HL-60 (cell line): ENCODE data around the gene KRTAP10-7.
"Not testable (repeated sequence)": the region's sequence is repeated elsewhere in the genome, so short reads cannot be mapped to it uniquely, and the experiment has no call there.

Experiments
- CTCF ChIP-seq: IDR thresholded peaks from one replicate; pipeline ENCODE4 v1.5.1; 2011; ENCODE audit warnings: low read length, control low read depth, inconsistent platforms; ENCODE audit not compliant: insufficient read depth
- POLR2AphosphoS5 ChIP-seq: IDR thresholded peaks from 2 replicates; pipeline ENCODE4 v1.6.1; 2012; ENCODE audit warnings: low read depth
- TF ChIP-seq, protein P1 (sequence below): IDR thresholded peaks from 2 replicates; pipeline ENCODE4 v1.6.1; 2012; ENCODE audit warnings: low read depth; ENCODE audit not compliant: insufficient replicate concordance

DNA sequence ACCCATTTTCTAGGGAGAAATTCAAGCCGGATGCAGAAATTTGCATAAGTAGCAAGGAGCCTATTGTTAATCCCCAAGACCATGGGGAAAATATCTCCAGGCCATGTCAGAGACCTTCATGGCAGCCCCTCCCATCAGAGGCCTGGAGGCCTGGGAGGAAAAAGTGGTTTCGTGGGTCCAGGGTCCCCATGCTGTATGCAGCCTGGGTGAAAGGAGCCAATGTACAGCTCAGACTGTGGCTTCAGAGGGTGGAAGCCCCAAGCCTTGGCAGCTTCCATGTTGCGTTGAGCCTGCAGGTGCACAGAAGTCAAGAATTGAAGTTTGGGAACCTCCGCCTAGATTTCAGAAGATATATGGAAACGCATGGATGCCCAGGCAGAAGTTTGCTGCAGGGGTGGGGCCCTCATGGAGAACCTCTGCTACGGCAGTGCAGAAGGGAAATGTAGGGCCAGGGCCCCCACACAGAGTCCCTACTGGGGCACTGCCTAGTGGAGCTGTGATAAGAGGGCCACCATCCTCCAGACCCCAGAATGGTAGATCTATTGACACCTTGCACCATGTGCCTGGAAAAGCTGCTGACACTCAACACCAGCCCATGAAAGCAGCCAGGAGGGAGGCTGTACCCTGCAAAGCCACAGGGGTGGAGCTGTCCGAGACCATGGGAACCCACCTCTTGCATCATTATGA is 9.9 kb downstream of the KRTAP10-7 start:
- TF ChIP-seq POLR2AphosphoS5, CTCF: not testable (repeated sequence)
- TF ChIP-seq, protein P1, sequence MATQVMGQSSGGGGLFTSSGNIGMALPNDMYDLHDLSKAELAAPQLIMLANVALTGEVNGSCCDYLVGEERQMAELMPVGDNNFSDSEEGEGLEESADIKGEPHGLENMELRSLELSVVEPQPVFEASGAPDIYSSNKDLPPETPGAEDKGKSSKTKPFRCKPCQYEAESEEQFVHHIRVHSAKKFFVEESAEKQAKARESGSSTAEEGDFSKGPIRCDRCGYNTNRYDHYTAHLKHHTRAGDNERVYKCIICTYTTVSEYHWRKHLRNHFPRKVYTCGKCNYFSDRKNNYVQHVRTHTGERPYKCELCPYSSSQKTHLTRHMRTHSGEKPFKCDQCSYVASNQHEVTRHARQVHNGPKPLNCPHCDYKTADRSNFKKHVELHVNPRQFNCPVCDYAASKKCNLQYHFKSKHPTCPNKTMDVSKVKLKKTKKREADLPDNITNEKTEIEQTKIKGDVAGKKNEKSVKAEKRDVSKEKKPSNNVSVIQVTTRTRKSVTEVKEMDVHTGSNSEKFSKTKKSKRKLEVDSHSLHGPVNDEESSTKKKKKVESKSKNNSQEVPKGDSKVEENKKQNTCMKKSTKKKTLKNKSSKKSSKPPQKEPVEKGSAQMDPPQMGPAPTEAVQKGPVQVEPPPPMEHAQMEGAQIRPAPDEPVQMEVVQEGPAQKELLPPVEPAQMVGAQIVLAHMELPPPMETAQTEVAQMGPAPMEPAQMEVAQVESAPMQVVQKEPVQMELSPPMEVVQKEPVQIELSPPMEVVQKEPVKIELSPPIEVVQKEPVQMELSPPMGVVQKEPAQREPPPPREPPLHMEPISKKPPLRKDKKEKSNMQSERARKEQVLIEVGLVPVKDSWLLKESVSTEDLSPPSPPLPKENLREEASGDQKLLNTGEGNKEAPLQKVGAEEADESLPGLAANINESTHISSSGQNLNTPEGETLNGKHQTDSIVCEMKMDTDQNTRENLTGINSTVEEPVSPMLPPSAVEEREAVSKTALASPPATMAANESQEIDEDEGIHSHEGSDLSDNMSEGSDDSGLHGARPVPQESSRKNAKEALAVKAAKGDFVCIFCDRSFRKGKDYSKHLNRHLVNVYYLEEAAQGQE: not testable (repeated sequence)
